ENCODE results near the gene MDK. TPM values are rescaled to one million over a fixed set of nuclear protein-coding genes. Genes with fewer than 3 reads are reported as not detected.

MDK gene
- total RNA-seq, 1 donor: 1.5 TPM

GRCh38 chr11:46391186-46391577, 9.7 kb downstream of the MDK start:
- no peak overlapping the region for H3K4me3 ChIP-seq (ENCODE audit: low read length)
- H3K4me1 ChIP-seq (ENCODE audit: insufficient read depth, low read length): peaks cover 41% of the 10 kb centered on the region
- H3K27me3 ChIP-seq (ENCODE audit: insufficient read depth, low read length): peaks cover 59% of the 10 kb centered on the region
- H3K9me3 ChIP-seq (ENCODE audit: low read depth, low read length): no peaks in the 10 kb centered on the region

DNA sequence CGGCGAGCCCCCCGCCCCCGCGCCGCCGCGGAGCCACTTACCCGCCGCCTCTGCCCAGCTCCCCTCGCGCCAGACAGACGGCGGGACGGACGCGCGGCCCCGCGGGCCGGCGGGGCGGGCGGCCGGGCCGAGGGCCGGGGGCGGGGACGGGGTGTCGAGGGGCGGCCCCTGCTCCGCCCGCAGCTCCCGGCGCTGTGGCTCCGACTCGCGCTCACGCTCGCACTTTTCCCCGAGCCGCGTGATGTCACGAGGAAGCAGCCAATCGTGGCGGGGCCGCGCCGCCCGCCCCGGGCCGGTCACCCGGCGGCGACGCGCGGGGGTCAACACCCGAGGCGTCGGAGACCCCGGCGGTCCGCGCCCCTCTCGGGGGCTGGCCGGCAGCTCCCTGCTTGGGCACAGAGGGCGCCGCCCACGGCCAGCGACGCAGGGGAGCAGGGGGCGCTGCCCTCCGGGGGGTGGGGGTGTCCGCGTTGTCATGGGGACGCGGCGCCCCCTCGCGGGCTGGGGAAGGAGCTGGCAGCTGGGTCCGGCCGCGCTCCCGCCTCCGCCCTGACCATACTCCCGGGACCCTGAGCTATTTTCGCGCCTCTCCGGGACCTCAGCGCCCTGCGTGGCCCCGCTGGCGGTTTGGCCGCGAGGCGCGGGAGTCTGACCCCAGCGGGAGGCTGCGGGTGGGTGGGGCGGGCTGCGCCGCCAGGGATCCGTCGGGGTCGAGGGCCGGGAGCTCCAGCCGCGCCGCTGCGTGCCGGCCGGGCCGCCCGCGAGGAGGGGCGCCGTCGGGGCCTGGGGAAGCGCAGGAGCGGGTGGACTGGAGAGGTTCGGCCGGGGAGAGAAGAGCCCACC, 10.3 kb downstream of the MDK start, which contains the start of gene CHRM4:
CHRM4 (minus strand) TSS at position 199 of the 843 bp plus-strand sequence. CDS start 5,219 bp downstream, outside the sequence.
- peaks cover 54% of the 10 kb centered on the region for H3K27me3 ChIP-seq (ENCODE audit: insufficient read depth, low read length)
- no peaks in the 10 kb centered on the region for H3K9me3 ChIP-seq (ENCODE audit: low read depth, low read length)
- H3K4me1 ChIP-seq (ENCODE audit: insufficient read depth, low read length): peaks cover 41% of the 10 kb centered on the region
- H3K4me3 ChIP-seq (ENCODE audit: low read length): no peak within 1 kb of the TSS

DNA sequence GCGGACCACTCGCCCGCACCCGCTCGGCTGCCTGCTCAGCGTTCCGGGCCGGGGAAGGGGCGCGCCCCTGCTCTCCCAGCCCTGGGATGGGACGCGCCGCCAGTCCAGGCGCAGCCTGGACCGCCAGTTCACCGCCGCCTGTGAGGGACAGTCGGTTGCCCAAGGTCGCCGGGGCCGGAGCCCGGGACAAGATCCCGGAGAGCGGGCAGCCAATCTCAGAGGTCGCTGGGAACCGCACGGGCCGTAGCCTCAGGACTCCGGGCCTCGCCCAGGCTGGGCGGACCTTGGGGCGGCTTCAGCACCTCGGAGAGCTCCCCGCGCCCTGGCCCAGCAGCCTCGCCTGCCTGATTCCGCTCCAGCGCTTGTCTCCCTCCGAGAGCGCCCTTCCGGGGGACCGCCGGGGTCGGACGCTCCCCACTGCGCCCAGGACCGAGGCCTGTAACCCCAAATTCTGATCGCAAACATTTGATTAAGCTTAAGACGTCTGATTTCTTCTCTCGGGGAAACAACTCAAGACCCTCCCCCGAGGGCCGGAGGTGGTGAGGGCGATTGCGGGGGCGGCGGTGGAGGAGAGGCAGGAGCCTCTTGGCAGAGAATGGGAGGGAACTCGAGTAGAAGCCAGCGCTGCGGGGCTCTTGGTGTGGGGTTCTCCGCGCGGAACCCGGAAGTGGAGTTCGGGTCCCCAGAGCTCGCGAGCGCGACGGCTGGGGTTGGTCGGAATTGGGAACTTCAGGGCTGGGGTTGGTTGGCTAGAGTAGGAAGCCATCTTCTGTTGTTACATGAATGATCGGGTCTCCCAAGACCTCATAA, 11.2 kb downstream of the MDK start:
- Histone ChIP-seq H3K9me3 (ENCODE audit: low read depth, low read length) (no peaks in the 10 kb centered on the region), H3K4me1 (ENCODE audit: insufficient read depth, low read length) (peaks cover 41% of the 10 kb centered on the region), H3K27me3 (ENCODE audit: insufficient read depth, low read length) (peaks cover 46% of the 10 kb centered on the region), H3K4me3 (ENCODE audit: low read length) (no peak overlapping the region)

GRCh38 chr11:46393231-46393616, 11.8 kb downstream of the MDK start:
- no peak overlapping the region for H3K4me3 ChIP-seq (ENCODE audit: low read length)
- H3K9me3 ChIP-seq (ENCODE audit: low read depth, low read length): no peaks in the 10 kb centered on the region
- peaks cover 35% of the 10 kb centered on the region for H3K4me1 ChIP-seq (ENCODE audit: insufficient read depth, low read length)
- peaks cover 40% of the 10 kb centered on the region for H3K27me3 ChIP-seq (ENCODE audit: insufficient read depth, low read length)

DNA sequence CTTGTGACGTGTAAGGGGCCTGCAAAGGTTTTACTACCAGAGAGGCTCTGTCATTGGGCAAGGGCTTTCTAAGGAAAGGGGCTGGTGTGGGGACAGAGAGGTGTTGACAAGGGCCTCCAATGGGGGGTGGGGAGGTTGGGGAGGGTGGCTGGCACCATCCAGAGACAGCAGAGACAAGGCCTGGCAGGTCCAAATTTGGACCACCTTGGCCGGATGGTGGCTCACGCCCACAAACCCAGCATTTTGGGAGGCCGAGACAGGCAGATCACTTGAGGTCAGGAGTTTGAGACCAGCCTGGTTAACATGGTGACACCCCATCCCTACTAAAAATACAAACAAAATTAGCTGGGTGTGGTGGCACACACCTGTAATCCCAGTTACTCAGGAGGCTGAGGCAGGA, 12.3 kb downstream of the MDK start:
- peaks cover 35% of the 10 kb centered on the region for H3K27me3 ChIP-seq (ENCODE audit: insufficient read depth, low read length)
- H3K9me3 ChIP-seq (ENCODE audit: low read depth, low read length): no peaks in the 10 kb centered on the region
- H3K4me1 ChIP-seq (ENCODE audit: insufficient read depth, low read length): peaks cover 34% of the 10 kb centered on the region
- no peak overlapping the region for H3K4me3 ChIP-seq (ENCODE audit: low read length)

DNA sequence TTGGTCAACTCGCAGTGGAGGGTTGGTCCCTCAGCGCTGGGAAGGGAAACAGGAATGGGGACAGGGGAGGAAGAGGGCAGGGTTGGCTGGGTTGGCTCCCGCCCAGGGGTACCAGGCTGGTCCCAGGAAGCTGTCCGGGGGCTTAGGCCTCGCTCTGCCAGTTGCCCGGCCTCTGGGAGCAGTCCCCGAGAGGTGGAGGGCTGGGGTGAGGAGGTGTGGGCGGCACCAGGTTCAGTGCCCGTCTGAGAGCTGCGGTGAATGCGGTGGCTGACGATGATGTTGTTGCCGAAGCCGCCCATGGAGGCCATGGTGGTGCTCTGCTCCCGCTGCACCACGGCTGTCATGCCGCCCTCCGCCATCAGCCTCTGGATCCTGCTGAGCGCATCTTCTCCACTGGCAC, 16.1 kb downstream of the MDK start:
- Histone ChIP-seq H3K27me3 (ENCODE audit: insufficient read depth, low read length) (peaks cover 9% of the 10 kb centered on the region), H3K4me1 (ENCODE audit: insufficient read depth, low read length) (peaks cover 6% of the 10 kb centered on the region), H3K9me3 (ENCODE audit: low read depth, low read length) (no peaks in the 10 kb centered on the region), H3K4me3 (ENCODE audit: low read length) (no peak overlapping the region)

GRCh38 chr11:46402957-46403902, 21.8 kb downstream of the MDK start:
- H3K9me3 ChIP-seq (ENCODE audit: low read depth, low read length): no peaks in the 10 kb centered on the region
- H3K4me1 ChIP-seq (ENCODE audit: insufficient read depth, low read length): no peaks in the 10 kb centered on the region
- no peaks in the 10 kb centered on the region for H3K27me3 ChIP-seq (ENCODE audit: insufficient read depth, low read length)
- no peak overlapping the region for H3K4me3 ChIP-seq (ENCODE audit: low read length)

DNA sequence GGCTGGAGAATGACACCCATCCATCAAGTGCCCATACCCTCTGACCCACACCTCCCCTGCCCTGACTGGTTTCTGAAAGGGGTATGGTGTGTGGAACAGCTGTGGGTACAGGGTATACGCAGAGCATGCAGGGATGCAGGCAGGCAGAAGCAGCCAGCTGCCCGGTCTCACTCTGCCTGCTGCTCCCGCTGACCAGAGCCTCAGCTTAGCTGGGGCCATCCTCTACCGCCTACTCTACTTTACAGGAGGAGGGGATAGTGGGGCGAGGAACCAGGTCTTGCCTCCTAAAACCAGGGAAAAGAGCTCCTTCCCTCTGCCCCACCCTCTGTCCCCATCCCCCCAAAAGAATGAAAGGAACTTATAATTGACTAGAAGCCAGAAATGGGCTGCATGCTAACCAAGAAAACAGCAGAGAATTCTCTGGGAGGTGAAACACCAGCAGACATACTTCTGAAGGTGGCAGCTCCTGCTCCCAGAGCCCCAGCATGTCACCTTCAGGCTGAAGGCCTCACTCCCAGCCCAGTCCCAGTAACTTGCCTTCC, 23.1 kb downstream of the MDK start:
- Histone ChIP-seq H3K4me3 (ENCODE audit: low read length) (no peak overlapping the region), H3K4me1 (ENCODE audit: insufficient read depth, low read length) (no peaks in the 10 kb centered on the region), H3K9me3 (ENCODE audit: low read depth, low read length) (no peaks in the 10 kb centered on the region), H3K27me3 (ENCODE audit: insufficient read depth, low read length) (no peaks in the 10 kb centered on the region)

GRCh38 chr11:46407635-46408034, 26.2 kb downstream of the MDK start:
- Histone ChIP-seq H3K4me3 (ENCODE audit: low read length) (no peak overlapping the region), H3K27me3 (ENCODE audit: insufficient read depth, low read length) (no peaks in the 10 kb centered on the region), H3K9me3 (ENCODE audit: low read depth, low read length) (no peaks in the 10 kb centered on the region), H3K4me1 (ENCODE audit: insufficient read depth, low read length) (no peaks in the 10 kb centered on the region)

GRCh38 chr11:46408407-46408986, 27.0 kb downstream of the MDK start:
- no peaks in the 10 kb centered on the region for H3K4me1 ChIP-seq (ENCODE audit: insufficient read depth, low read length)
- no peaks in the 10 kb centered on the region for H3K9me3 ChIP-seq (ENCODE audit: low read depth, low read length)

GRCh38 chr11:46410021-46410420, 28.6 kb downstream of the MDK start:
- Histone ChIP-seq H3K27me3 (ENCODE audit: insufficient read depth, low read length) (no peaks in the 10 kb centered on the region), H3K9me3 (ENCODE audit: low read depth, low read length) (no peaks in the 10 kb centered on the region), H3K4me1 (ENCODE audit: insufficient read depth, low read length) (no peaks in the 10 kb centered on the region), H3K4me3 (ENCODE audit: low read length) (no peak overlapping the region)

More at GRCh38 chr11:46408407-46408986, 27.0 kb downstream of the MDK start:
- H3K4me3 ChIP-seq (ENCODE audit: low read length): no peak overlapping the region
- H3K27me3 ChIP-seq (ENCODE audit: insufficient read depth, low read length): no peaks in the 10 kb centered on the region

DNA sequence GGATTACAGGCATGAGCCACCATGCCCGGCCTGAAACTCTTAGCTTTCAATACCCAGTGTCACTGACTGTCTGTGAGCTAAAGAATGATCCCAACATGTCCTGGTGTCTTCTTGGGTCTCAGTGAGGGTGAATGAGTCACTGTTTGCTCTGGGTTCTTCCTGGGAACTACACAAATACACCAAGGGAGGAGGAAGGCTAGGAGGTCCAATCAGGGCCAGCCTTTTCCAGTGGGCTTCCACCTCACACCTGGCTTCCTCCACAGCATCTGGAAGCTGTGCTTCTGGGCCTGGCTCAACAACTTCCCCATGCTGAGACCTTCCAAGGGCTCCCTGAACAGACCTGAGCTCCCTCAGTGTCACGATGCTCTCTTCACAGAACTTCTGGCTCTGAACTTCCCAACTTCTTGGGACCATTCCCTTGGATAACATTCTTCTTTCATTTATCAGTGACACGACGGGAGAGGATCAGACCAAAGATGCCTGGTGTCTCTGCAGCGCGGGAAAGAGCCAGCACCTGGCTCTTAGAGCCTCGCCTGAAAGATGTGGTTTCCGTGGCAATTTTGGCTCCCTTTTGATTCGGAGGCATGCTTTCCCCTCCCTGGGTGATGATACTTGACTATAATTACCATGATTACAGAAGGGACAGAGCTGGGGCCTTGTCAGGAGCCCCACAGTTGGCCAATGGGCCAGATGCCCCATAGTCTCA, 32.4 kb downstream of the MDK start:
- Histone ChIP-seq H3K4me1 (ENCODE audit: insufficient read depth, low read length) (no peaks in the 10 kb centered on the region), H3K4me3 (ENCODE audit: low read length) (no peak overlapping the region), H3K27me3 (ENCODE audit: insufficient read depth, low read length) (no peaks in the 10 kb centered on the region), H3K9me3 (ENCODE audit: low read depth, low read length) (no peaks in the 10 kb centered on the region)

DNA sequence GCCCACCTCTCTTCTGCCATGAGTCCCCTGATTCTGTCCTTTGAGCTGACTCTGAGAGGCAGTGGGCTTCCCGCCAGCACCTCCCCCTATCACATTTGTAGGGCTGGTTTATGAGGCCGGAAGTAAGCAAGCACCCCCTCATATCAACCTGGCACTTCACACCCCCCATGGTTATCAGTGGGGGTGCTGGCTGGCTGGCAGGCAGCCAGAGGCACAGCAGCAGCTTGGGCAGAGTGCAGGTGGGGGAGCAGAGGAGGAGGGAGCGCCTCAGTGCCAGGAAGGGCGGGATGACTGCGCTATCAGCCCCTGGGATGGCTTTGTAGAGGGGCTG, 33.0 kb downstream of the MDK start:
- Histone ChIP-seq H3K4me1 (ENCODE audit: insufficient read depth, low read length) (no peaks in the 10 kb centered on the region), H3K4me3 (ENCODE audit: low read length) (no peak overlapping the region), H3K27me3 (ENCODE audit: insufficient read depth, low read length) (no peaks in the 10 kb centered on the region), H3K9me3 (ENCODE audit: low read depth, low read length) (no peaks in the 10 kb centered on the region)

GRCh38 chr11:46414879-46415278, 33.4 kb downstream of the MDK start:
- H3K9me3 ChIP-seq (ENCODE audit: low read depth, low read length): no peaks in the 10 kb centered on the region
- H3K27me3 ChIP-seq (ENCODE audit: insufficient read depth, low read length): no peaks in the 10 kb centered on the region
- no peak overlapping the region for H3K4me3 ChIP-seq (ENCODE audit: low read length)
- H3K4me1 ChIP-seq (ENCODE audit: insufficient read depth, low read length): no peaks in the 10 kb centered on the region
